ENCODE results near the gene RNGTT.

Gene RNGTT

GRCh38 chr6:89008815-89009374, 45.5 kb upstream of the RNGTT start:
- Histone ChIP-seq H3K4me3 (ENCODE audit: low read depth, low read length) (no peak overlapping the region), H3K27ac (no peak overlapping the region), H3K79me2 (no peaks in the 10 kb centered on the region), H2AFZ (no peak overlapping the region), H3K36me3 (ENCODE audit: control insufficient read depth, insufficient read depth, low read length) (no peaks in the 10 kb centered on the region), H3K9me3 (ENCODE audit: control insufficient read depth, low read length) (no peaks in the 10 kb centered on the region), H3K9ac (no peak overlapping the region), H3K4me2 (ENCODE audit: low read length) (no peak overlapping the region), H3K27me3 (ENCODE audit: control insufficient read depth, insufficient read depth, low read length) (no peaks in the 10 kb centered on the region), H3K4me1 (no peaks in the 10 kb centered on the region)
- TF ChIP-seq CTCF (IDR thresholded peaks at IDR 0.05): no peak

GRCh38 chr6:89008001-89008814, 44.8 kb upstream of the RNGTT start:
- H3K4me1 ChIP-seq: no peaks in the 10 kb centered on the region
- no peak overlapping the region for H3K9ac ChIP-seq
- no peak overlapping the region for H3K4me2 ChIP-seq (ENCODE audit: low read length)
- H3K4me3 ChIP-seq (ENCODE audit: low read depth, low read length): no peak overlapping the region
- no peaks in the 10 kb centered on the region for H3K27me3 ChIP-seq (ENCODE audit: control insufficient read depth, insufficient read depth, low read length)
- TF ChIP-seq CTCF (IDR thresholded peaks at IDR 0.05): no peak
- H3K27ac ChIP-seq: no peak overlapping the region
- H3K9me3 ChIP-seq (ENCODE audit: control insufficient read depth, low read length): no peaks in the 10 kb centered on the region
- H3K36me3 ChIP-seq (ENCODE audit: control insufficient read depth, insufficient read depth, low read length): no peaks in the 10 kb centered on the region
- H3K79me2 ChIP-seq: no peaks in the 10 kb centered on the region
- no peak overlapping the region for H2AFZ ChIP-seq

GRCh38 chr6:89007209-89008000, 44.0 kb upstream of the RNGTT start:
- no peaks in the 10 kb centered on the region for H3K9me3 ChIP-seq (ENCODE audit: control insufficient read depth, low read length)
- no peak overlapping the region for H3K4me2 ChIP-seq (ENCODE audit: low read length)
- H3K36me3 ChIP-seq (ENCODE audit: control insufficient read depth, insufficient read depth, low read length): no peaks in the 10 kb centered on the region
- no peak overlapping the region for H3K9ac ChIP-seq
- H3K27me3 ChIP-seq (ENCODE audit: control insufficient read depth, insufficient read depth, low read length): no peaks in the 10 kb centered on the region
- H3K27ac ChIP-seq: no peak overlapping the region
- no peaks in the 10 kb centered on the region for H3K4me1 ChIP-seq
- no peak overlapping the region for H2AFZ ChIP-seq
- no peaks in the 10 kb centered on the region for H3K79me2 ChIP-seq
- H3K4me3 ChIP-seq (ENCODE audit: low read depth, low read length): no peak overlapping the region
- no peak for TF ChIP-seq CTCF (IDR thresholded peaks at IDR 0.05)

GRCh38 chr6:89002523-89002922, 39.1 kb upstream of the RNGTT start:
- no peak overlapping the region for H3K4me3 ChIP-seq (ENCODE audit: low read depth, low read length)
- no peak for TF ChIP-seq CTCF (IDR thresholded peaks at IDR 0.05)

More at GRCh38 chr6:89002523-89002922, 39.1 kb upstream of the RNGTT start:
- H3K4me1 ChIP-seq: no peaks in the 10 kb centered on the region
- H3K27ac ChIP-seq: no peak overlapping the region
- no peaks in the 10 kb centered on the region for H3K27me3 ChIP-seq (ENCODE audit: control insufficient read depth, insufficient read depth, low read length)
- no peaks in the 10 kb centered on the region for H3K36me3 ChIP-seq (ENCODE audit: control insufficient read depth, insufficient read depth, low read length)
- H3K9ac ChIP-seq: no peak overlapping the region
- no peaks in the 10 kb centered on the region for H3K79me2 ChIP-seq
- H3K9me3 ChIP-seq (ENCODE audit: control insufficient read depth, low read length): no peaks in the 10 kb centered on the region
- no peak overlapping the region for H2AFZ ChIP-seq
- H3K4me2 ChIP-seq (ENCODE audit: low read length): no peak overlapping the region

Data from parathyroid adenoma (tissue), 2 donors.